IMR-90 (cell line): ENCODE results near the gene CHMP4B. TPM values are rescaled to one million over a fixed set of nuclear protein-coding genes. Genes with fewer than 3 reads are reported as not detected.

ENCODE experiments used
- ATAC-seq: fragments of 200-7000 bp; cut with Tn5 transposase; 2 replicates; pipeline ENCODE4 v1.9.1; 2020; ENCODE audit warnings: low read depth, mild to moderate bottlenecking, moderate library complexity
- BruUV-seq: library from RNA; stranded (reverse); fragments of 400-500 nt; replicated peaks from 2 replicates; lab custom pipeline; 2021; lab: Mats Ljungman, UMichigan
- CTCF ChIA-PET: fragments of 300-600 bp; formaldehyde crosslinking; extraction: SDS; loops from one replicate; lab custom pipeline; 2021; ENCODE audit warnings: antibody characterized with exemption; lab: Yijun Ruan, JAX
- POLR2A ChIA-PET: fragments of 300-600 bp; sonication (Branson Sonifier 250); formaldehyde crosslinking; loops from one replicate; lab custom pipeline; 2022; ENCODE audit warnings: antibody characterized with exemption; ENCODE audit not compliant: unreplicated experiment; lab: Charles Lee
- DNase-seq: peaks from one replicate; pipeline ENCODE4 v3.0.0; 2013
- H2AFZ ChIP-seq: replicated peaks from 2 replicates; pipeline ENCODE3; 2013; ENCODE audit warnings: low read length, mild to moderate bottlenecking; ENCODE audit not compliant: poor library complexity
- H2AK5ac ChIP-seq: 2 replicates; pipeline ENCODE4 v1.6.1; 2013; ENCODE audit warnings: low read depth, low read length, inconsistent platforms
- H2AK9ac ChIP-seq: replicated peaks from 2 replicates; pipeline ENCODE3; 2013; ENCODE audit warnings: mild to moderate bottlenecking, low read depth, low read length, moderate library complexity; ENCODE audit not compliant: poor library complexity
- H2BK120ac ChIP-seq: 2 replicates; pipeline ENCODE4 v1.6.1; 2013; ENCODE audit warnings: low read depth, low read length, inconsistent platforms
- H2BK15ac ChIP-seq: 3 replicates; pipeline ENCODE4 v1.6.1; 2013; ENCODE audit warnings: low read depth, low read length, inconsistent platforms
- H2BK20ac ChIP-seq: 2 replicates; pipeline ENCODE4 v1.6.1; 2013; ENCODE audit warnings: low read depth, mild to moderate bottlenecking, inconsistent platforms, low read length, moderate library complexity
- H2BK5ac ChIP-seq: 2 replicates; pipeline ENCODE4 v1.6.1; 2013; ENCODE audit warnings: mild to moderate bottlenecking, low read depth, low read length, inconsistent platforms; ENCODE audit not compliant: poor library complexity, severe bottlenecking
- H3K14ac ChIP-seq: replicated peaks from 2 replicates; pipeline ENCODE4 v1.6.1; 2013; ENCODE audit warnings: low read depth, low read length, inconsistent platforms
- H3K18ac ChIP-seq: 2 replicates; pipeline ENCODE4 v1.6.1; 2013; ENCODE audit warnings: low read depth, low read length, control low read depth
- H3K23ac ChIP-seq: 2 replicates; pipeline ENCODE4 v1.6.1; 2013; ENCODE audit warnings: low read depth, low read length, inconsistent platforms
- H3K27ac ChIP-seq: 2 replicates; pipeline ENCODE4 v1.5.1; 2013; ENCODE audit warnings: mild to moderate bottlenecking, control low read depth, low read length; ENCODE audit not compliant: insufficient read depth
- H3K27me3 ChIP-seq: 2 replicates; pipeline ENCODE4 v1.6.1; 2013; ENCODE audit warnings: low read length; ENCODE audit not compliant: control insufficient read depth, insufficient read depth
- H3K36me3 ChIP-seq: 2 replicates; pipeline ENCODE4 v1.6.1; 2013; ENCODE audit warnings: low read length, mixed read lengths; ENCODE audit not compliant: control insufficient read depth, insufficient read depth
- H3K4ac ChIP-seq: 2 replicates; pipeline ENCODE4 v1.6.1; 2013; ENCODE audit warnings: low read depth, low read length, inconsistent platforms
- H3K4me1 ChIP-seq: 2 replicates; pipeline ENCODE4 v1.6.1; 2013; ENCODE audit warnings: low read length, mixed read lengths; ENCODE audit not compliant: control insufficient read depth, insufficient read depth
- H3K4me2 ChIP-seq: 2 replicates; pipeline ENCODE4 v1.6.1; 2013; ENCODE audit warnings: low read depth, mild to moderate bottlenecking, control low read depth, low read length, moderate library complexity
- H3K4me3 ChIP-seq: 2 replicates; pipeline ENCODE4 v1.5.1; 2013; ENCODE audit warnings: low read depth, mild to moderate bottlenecking, control low read depth, low read length, moderate library complexity; ENCODE audit not compliant: insufficient read depth
- H3K56ac ChIP-seq: 2 replicates; pipeline ENCODE4 v1.6.1; 2013; ENCODE audit warnings: low read length, inconsistent platforms; ENCODE audit not compliant: insufficient read depth; ENCODE audit errors: extremely low read depth
- H3K79me1 ChIP-seq, 2 experiments: 2 replicates each; pipeline ENCODE4 v1.6.1; 2013; ENCODE audit warnings: low read length in 2 of 2, inconsistent platforms in 1 of 2, low read depth in 1 of 2
- H3K9ac ChIP-seq: 2 replicates; pipeline ENCODE4 v1.6.1; 2013; ENCODE audit warnings: low read depth, low read length, control low read depth
- H3K9me1 ChIP-seq: 2 replicates; pipeline ENCODE4 v1.6.1; 2013; ENCODE audit warnings: low read length, inconsistent platforms; ENCODE audit not compliant: insufficient read depth
- H3K9me3 ChIP-seq: 2 replicates; pipeline ENCODE4 v1.6.1; 2013; ENCODE audit warnings: low read length; ENCODE audit not compliant: control insufficient read depth, insufficient read depth
- H4K20me1 ChIP-seq: 2 replicates; pipeline ENCODE4 v1.6.1; 2013; ENCODE audit warnings: low read length, inconsistent platforms; ENCODE audit not compliant: insufficient read depth
- H4K5ac ChIP-seq: 2 replicates; pipeline ENCODE4 v1.6.1; 2013; ENCODE audit warnings: mild to moderate bottlenecking, low read depth, low read length, control low read depth
- H4K8ac ChIP-seq, 2 experiments: 2 replicates each; pipeline ENCODE4 v1.6.1; 2013; ENCODE audit warnings: low read depth in 2 of 2, low read length in 2 of 2, control low read depth in 1 of 2, inconsistent platforms in 1 of 2
- H4K91ac ChIP-seq: 2 replicates; pipeline ENCODE4 v1.6.1; 2013; ENCODE audit warnings: low read depth, low read length, inconsistent platforms; ENCODE audit not compliant: insufficient read depth
- RCOR1 ChIP-seq: IDR thresholded peaks from 2 replicates; pipeline ENCODE4 v1.6.1; 2012; ENCODE audit warnings: mild to moderate bottlenecking, low read length, improper control_type of control experiment; ENCODE audit not compliant: insufficient replicate concordance
- WGBS, 2 experiments: methylation state at CpG; one replicate each; pipeline versions ENCODE4 v1.1.5 to v1.1.7; 2013; ENCODE audit warnings: missing lambda C conversion rate in 2 of 2; ENCODE audit not compliant: insufficient read length in 1 of 2; ENCODE audit errors: extremely low coverage in 2 of 2; 5-methylcytosine and 5-hydroxymethylcytosine counted together
- dilution Hi-C: fragments of 300-500 bp; cut with HindIII; formaldehyde crosslinking; loops from one replicate; pipeline ENCODE4 v1.14.3; 2018; ENCODE audit warnings: low sequenced_read_pairs; ENCODE audit not compliant: unreplicated experiment
- in situ Hi-C: fragments of 300-500 bp; cut with MboI; formaldehyde crosslinking; loops from 3 replicates; pipeline ENCODE4 v1.14.3; 2019; ENCODE audit warnings: low sequenced_read_pairs, inconsistent platforms, mixed read lengths
- intact Hi-C: fragments of 100-400 bp; cut with micrococcal nuclease; formaldehyde crosslinking; loops from 2 replicates; pipeline ENCODE4 v1.10.0; 2022
- polyA plus RNA-seq, 3 experiments: library from polyadenylated mRNA; depleted of rRNA; stranded (reverse); fragments of >200 nt; gene quantifications; 2 replicates each; pipeline ENCODE4 v1.2.3, GENCODE V29; 2012; ENCODE audit warnings: low replicate concordance in 1 of 3
- total RNA-seq: library from RNA; depleted of rRNA; stranded (reverse); fragments of >200 nt; gene quantifications from 2 replicates; pipeline ENCODE4 v1.2.3, GENCODE V29; 2012

CHMP4B gene
- total and polyA plus RNA-seq, 2 of the 4 experiments (the other 2 are of a cell fraction) = 30.3 to 94.8 TPM

- no peak overlapping the region for H2AFZ ChIP-seq
- no peaks in the 10 kb centered on the region for H3K36me3 ChIP-seq
- no peak overlapping the region for H3K9ac ChIP-seq
- H3K79me1 ChIP-seq = peaks cover 0 to 3% of the 10 kb centered on the region in 2 experiments; a peak in 1 of 4 replicates
- H3K4me1 ChIP-seq = peaks cover 16% of the 10 kb centered on the region
- H4K8ac ChIP-seq = no peak overlapping the region
- no CpG with 5 or more reads among the region's 1 CpG for WGBS, 2 experiments
- DNase-seq = no peak
- ChIA-PET CTCF (no interaction called here), POLR2A (no interaction called here)
- no peak for ATAC-seq
- H2AK5ac ChIP-seq = no peak overlapping the region
- no peak overlapping the region for H3K18ac ChIP-seq
- H4K20me1 ChIP-seq = peaks cover 4% of the 10 kb centered on the region; the same call in 1 of the 2 replicates
- H3K23ac ChIP-seq = no peak overlapping the region
- no TSS peak for BruUV-seq
- no peak overlapping the region for H3K4ac ChIP-seq
- H3K4me3 ChIP-seq = no peak overlapping the region
- no peak for TF ChIP-seq RCOR1
- no peak overlapping the region for H4K91ac ChIP-seq
- H2BK120ac ChIP-seq = no peak overlapping the region
- H3K9me3 ChIP-seq = peaks cover 4% of the 10 kb centered on the region
- no peak overlapping the region for H3K27ac ChIP-seq
- H2BK5ac ChIP-seq = no peak overlapping the region
- no peak overlapping the region for H3K4me2 ChIP-seq
- H4K5ac ChIP-seq = no peak overlapping the region
- intact Hi-C loops = no loop called here
- in situ Hi-C loops = no loop called here
- H3K27me3 ChIP-seq = no peaks in the 10 kb centered on the region
- no peak overlapping the region for H2BK20ac ChIP-seq
- H3K9me1 ChIP-seq = peaks cover 14% of the 10 kb centered on the region
- H3K14ac ChIP-seq = no peak overlapping the region
- no peak overlapping the region for H3K56ac ChIP-seq
- no peak overlapping the region for H2BK15ac ChIP-seq
- dilution Hi-C loops = no loop called here
- no peak overlapping the region for H2AK9ac ChIP-seq
Observed at GRCh38 chr20:33890557-33890956, 79.4 kb downstream of the CHMP4B start.
